Renal pelvis (tissue), 4 donors: Measurements from ENCODE around the gene RNLS. TPM values are rescaled to one million over a fixed set of nuclear protein-coding genes. Genes with fewer than 3 reads are reported as not detected.
A peak's percentile ranks its signal among the peaks of the same experiment; 100 is the strongest.

Experiments used
- DNase-seq: peaks from one replicate; pipeline ENCODE4 v3.0.0-alpha.2; 2013
- polyA plus RNA-seq, 3 donors: library from polyadenylated mRNA; unstranded; fragments of 120-200 nt; gene quantifications; one replicate each; pipeline ENCODE4 v1.2.1, GENCODE V29; 2013; ENCODE audit not compliant: insufficient read length in 3 of 3

RNLS gene
- polyA plus RNA-seq, 3 donors: 16.8 to 18.4 (median 16.9) TPM

GRCh38 chr10:88437411-88437810, 145.7 kb downstream of the RNLS start:
- DNase-seq: no peak

GRCh38 chr10:88433565-88434186, 149.4 kb downstream of the RNLS start:
- no peak for DNase-seq

- DNase-seq: no peak
These were observed 152.0 kb downstream of the RNLS start for GRCh38 chr10:88431103-88431502.

- DNase-seq: no peak
These were observed 154.1 kb downstream of the RNLS start for GRCh38 chr10:88428976-88429375.

- DNase-seq: no peak
These were observed 154.7 kb downstream of the RNLS start for GRCh38 chr10:88428442-88428841.

GRCh38 chr10:88427024-88427423, 156.1 kb downstream of the RNLS start:
- DNase-seq: no peak

GRCh38 chr10:88424881-88425280, 158.2 kb downstream of the RNLS start:
- no peak for DNase-seq

GRCh38 chr10:88423732-88424131, 159.4 kb downstream of the RNLS start:
- DNase-seq: no peak

GRCh38 chr10:88421590-88421989, 161.5 kb downstream of the RNLS start:
- DNase-seq: no peak

GRCh38 chr10:88418871-88419270, 164.2 kb downstream of the RNLS start:
- no peak for DNase-seq

GRCh38 chr10:88417387-88418030, 165.6 kb downstream of the RNLS start:
- peak; percentile 43 for DNase-seq

- DNase-seq: peak; percentile 23
These were observed 166.3 kb downstream of the RNLS start for GRCh38 chr10:88416801-88417200.

- no peak for DNase-seq
These were observed 167.5 kb downstream of the RNLS start for GRCh38 chr10:88415533-88416130.

GRCh38 chr10:88413412-88413811, 169.7 kb downstream of the RNLS start:
- no peak for DNase-seq

GRCh38 chr10:88411772-88412349, 171.3 kb downstream of the RNLS start:
- no peak for DNase-seq

GRCh38 chr10:88409824-88410223, 173.3 kb downstream of the RNLS start:
- DNase-seq: no peak

GRCh38 chr10:88409236-88409635, 173.9 kb downstream of the RNLS start:
- no peak for DNase-seq

GRCh38 chr10:88408096-88408495, 175.0 kb downstream of the RNLS start:
- no peak for DNase-seq

GRCh38 chr10:88404133-88404532, 179.0 kb downstream of the RNLS start:
- no peak for DNase-seq

- no peak for DNase-seq
These were observed 181.3 kb downstream of the RNLS start for GRCh38 chr10:88401671-88402347.

- DNase-seq: no peak
These were observed 183.9 kb downstream of the RNLS start for GRCh38 chr10:88399240-88399639.

GRCh38 chr10:88395677-88396076, 187.4 kb downstream of the RNLS start:
- no peak for DNase-seq

GRCh38 chr10:88392222-88392621, 190.9 kb downstream of the RNLS start:
- DNase-seq: no peak
